ENCODE measurements around the gene SUSD1. TPM values are rescaled to one million over a fixed set of nuclear protein-coding genes. Genes with fewer than 3 reads are reported as not detected.

The SUSD1 gene
- total and polyA plus RNA-seq, 2 of the 13 experiments (the other 11 are each of a cell fraction or from before 2014, with no cell fraction given) = 25.9 to 32.3 TPM

DNA sequence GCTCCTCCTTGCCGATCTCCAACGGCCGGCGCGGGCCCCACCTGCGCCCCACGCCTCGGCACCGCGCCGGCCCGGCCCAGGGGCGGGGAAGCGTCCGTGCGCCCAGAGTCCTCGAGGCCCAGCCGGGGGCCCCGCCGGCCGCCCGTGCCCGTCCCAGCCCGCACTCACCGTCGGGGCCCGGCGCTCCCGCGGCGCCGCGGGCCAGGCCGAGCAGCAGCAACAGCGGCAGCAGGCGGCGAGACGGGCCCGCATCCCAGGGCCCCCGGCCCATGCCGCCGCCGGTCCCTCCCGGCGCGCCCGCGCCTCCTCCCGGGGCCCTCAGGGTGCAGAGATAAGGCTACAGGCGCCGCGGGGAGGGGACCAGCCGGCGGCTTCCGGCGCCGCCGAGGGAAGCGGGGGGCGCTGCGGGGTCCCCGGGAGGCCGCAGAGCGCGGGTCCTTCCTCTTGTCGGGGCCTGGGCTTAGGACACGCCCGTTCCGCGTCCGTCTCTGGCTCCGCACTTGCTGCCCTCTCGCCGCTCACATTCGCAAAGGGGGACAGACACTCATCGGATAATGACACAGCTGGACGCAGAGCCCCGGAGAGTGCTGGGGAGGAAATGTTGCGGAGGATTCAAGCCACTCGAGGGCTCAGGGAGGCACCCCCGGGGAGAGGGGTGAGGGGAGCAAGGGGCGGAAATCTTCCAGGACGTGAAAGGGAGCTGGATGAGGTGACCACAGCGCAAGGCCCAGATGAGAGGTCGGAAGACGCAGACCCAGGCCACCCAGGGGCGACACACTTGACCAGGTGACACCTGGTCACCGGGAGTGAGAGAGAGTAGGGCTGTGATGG is at the start of gene SUSD1 (continued):
- TF ChIP-seq, protein P1, sequence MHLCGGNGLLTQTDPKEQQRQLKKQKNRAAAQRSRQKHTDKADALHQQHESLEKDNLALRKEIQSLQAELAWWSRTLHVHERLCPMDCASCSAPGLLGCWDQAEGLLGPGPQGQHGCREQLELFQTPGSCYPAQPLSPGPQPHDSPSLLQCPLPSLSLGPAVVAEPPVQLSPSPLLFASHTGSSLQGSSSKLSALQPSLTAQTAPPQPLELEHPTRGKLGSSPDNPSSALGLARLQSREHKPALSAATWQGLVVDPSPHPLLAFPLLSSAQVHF (CRISPR knock-in tag; IDR thresholded peaks at IDR 0.05) = 0 out of 2 replicates have a peak, but pooled peaks have one; percentile 63
- TF ChIP-seq YY1 (IDR thresholded peaks at IDR 0.05; ENCODE audit: insufficient read depth, insufficient replicate concordance, low read depth, low read length) = no peak
- peak; percentile 26 for TF ChIP-seq SAP130 (CRISPR knock-in tag; IDR thresholded peaks at IDR 0.05; ENCODE audit: low read depth)
- TF ChIP-seq SMYD3 (CRISPR knock-in tag; IDR thresholded peaks at IDR 0.05) = no peak
- peak; percentile 56 for TF ChIP-seq RBM39 (IDR thresholded peaks at IDR 0.05; ENCODE audit: low read depth, low read length, poor library complexity, severe bottlenecking)
- TF ChIP-seq, protein P2, sequence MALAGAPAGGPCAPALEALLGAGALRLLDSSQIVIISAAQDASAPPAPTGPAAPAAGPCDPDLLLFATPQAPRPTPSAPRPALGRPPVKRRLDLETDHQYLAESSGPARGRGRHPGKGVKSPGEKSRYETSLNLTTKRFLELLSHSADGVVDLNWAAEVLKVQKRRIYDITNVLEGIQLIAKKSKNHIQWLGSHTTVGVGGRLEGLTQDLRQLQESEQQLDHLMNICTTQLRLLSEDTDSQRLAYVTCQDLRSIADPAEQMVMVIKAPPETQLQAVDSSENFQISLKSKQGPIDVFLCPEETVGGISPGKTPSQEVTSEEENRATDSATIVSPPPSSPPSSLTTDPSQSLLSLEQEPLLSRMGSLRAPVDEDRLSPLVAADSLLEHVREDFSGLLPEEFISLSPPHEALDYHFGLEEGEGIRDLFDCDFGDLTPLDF (CRISPR knock-in tag; IDR thresholded peaks at IDR 0.05) = no peak
- TF ChIP-seq REPIN1 (CRISPR knock-in tag; IDR thresholded peaks at IDR 0.05; ENCODE audit: borderline replicate concordance, low read depth) = no peak
- TF ChIP-seq, protein P3, sequence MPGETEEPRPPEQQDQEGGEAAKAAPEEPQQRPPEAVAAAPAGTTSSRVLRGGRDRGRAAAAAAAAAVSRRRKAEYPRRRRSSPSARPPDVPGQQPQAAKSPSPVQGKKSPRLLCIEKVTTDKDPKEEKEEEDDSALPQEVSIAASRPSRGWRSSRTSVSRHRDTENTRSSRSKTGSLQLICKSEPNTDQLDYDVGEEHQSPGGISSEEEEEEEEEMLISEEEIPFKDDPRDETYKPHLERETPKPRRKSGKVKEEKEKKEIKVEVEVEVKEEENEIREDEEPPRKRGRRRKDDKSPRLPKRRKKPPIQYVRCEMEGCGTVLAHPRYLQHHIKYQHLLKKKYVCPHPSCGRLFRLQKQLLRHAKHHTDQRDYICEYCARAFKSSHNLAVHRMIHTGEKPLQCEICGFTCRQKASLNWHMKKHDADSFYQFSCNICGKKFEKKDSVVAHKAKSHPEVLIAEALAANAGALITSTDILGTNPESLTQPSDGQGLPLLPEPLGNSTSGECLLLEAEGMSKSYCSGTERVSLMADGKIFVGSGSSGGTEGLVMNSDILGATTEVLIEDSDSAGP (CRISPR knock-in tag; IDR thresholded peaks at IDR 0.05; ENCODE audit: borderline replicate concordance) = no peak
- no peak for TF ChIP-seq ZNF326 (CRISPR knock-in tag; IDR thresholded peaks at IDR 0.05; ENCODE audit: borderline replicate concordance)
- no peak for TF ChIP-seq ZNF441 (CRISPR knock-in tag; IDR thresholded peaks at IDR 0.05; ENCODE audit: borderline replicate concordance)
- TF ChIP-seq, protein P4, sequence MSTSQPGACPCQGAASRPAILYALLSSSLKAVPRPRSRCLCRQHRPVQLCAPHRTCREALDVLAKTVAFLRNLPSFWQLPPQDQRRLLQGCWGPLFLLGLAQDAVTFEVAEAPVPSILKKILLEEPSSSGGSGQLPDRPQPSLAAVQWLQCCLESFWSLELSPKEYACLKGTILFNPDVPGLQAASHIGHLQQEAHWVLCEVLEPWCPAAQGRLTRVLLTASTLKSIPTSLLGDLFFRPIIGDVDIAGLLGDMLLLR (CRISPR knock-in tag; IDR thresholded peaks at IDR 0.05) = no peak
- no peak for TF ChIP-seq CEBPB (IDR thresholded peaks at IDR 0.05; ENCODE audit: borderline replicate concordance, low read depth, low read length)
- TF ChIP-seq ZNF160 (CRISPR knock-in tag; IDR thresholded peaks at IDR 0.05) = no peak
- no peak for TF ChIP-seq PCBP2 (optimal IDR thresholded peaks at IDR 0.05; ENCODE audit: low read depth, low read length, poor library complexity, severe bottlenecking)
- 0 out of 2 replicates have a peak, but pooled peaks have one; percentile 67 for TF ChIP-seq ZNF501 (CRISPR knock-in tag; IDR thresholded peaks at IDR 0.05)
- no peak for TF ChIP-seq ATF1 (CRISPR knock-in tag; IDR thresholded peaks at IDR 0.05)
- TF ChIP-seq SMARCE1 (IDR thresholded peaks at IDR 0.05; ENCODE audit: borderline replicate concordance) = no peak
- TF ChIP-seq MBNL3 (CRISPR knock-in tag; conservative IDR thresholded peaks at IDR 0.05) = no peak
- no peak for TF ChIP-seq PAWR (CRISPR knock-in tag; IDR thresholded peaks at IDR 0.05; ENCODE audit: borderline replicate concordance)
- no peak for TF ChIP-seq MEIS2 (CRISPR knock-in tag; IDR thresholded peaks at IDR 0.05)
- no peak for TF ChIP-seq ERF (CRISPR knock-in tag; IDR thresholded peaks at IDR 0.05)
- no peak for TF ChIP-seq SIN3B (IDR thresholded peaks at IDR 0.05; ENCODE audit: low read length)
- no peak for TF ChIP-seq NBN (conservative IDR thresholded peaks at IDR 0.05)
- TF ChIP-seq, protein P5, sequence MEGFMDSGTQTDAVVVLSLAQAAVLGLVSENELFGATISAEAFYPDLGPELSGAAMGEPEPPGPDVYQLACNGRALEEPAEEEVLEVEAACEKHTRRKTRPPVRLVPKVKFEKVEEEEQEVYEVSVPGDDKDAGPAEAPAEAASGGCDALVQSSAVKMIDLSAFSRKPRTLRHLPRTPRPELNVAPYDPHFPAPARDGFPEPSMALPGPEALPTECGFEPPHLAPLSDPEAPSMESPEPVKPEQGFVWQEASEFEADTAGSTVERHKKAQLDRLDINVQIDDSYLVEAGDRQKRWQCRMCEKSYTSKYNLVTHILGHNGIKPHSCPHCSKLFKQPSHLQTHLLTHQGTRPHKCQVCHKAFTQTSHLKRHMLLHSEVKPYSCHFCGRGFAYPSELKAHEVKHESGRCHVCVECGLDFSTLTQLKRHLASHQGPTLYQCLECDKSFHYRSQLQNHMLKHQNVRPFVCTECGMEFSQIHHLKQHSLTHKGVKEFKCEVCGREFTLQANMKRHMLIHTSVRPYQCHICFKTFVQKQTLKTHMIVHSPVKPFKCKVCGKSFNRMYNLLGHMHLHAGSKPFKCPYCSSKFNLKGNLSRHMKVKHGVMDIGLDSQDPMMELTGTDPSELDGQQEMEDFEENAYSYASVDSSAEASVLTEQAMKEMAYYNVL (CRISPR knock-in tag; IDR thresholded peaks at IDR 0.05; ENCODE audit: borderline replicate concordance) = no peak
- no peak; the same call in 1 of the 2 replicates for TF ChIP-seq BRCA1 (CRISPR knock-in tag; IDR thresholded peaks at IDR 0.05)

Data from HepG2 (cell line).